DMS53 treated with DMSO at 0.1 percent for 48 hours (cell line): ENCODE results near the gene PPARGC1A.

Experiments used
- DNase-seq: peaks from one replicate; lab custom pipeline; 2025; ENCODE audit not compliant: unreplicated experiment; lab: John Stamatoyannopoulos, UW

PPARGC1A gene

DNA sequence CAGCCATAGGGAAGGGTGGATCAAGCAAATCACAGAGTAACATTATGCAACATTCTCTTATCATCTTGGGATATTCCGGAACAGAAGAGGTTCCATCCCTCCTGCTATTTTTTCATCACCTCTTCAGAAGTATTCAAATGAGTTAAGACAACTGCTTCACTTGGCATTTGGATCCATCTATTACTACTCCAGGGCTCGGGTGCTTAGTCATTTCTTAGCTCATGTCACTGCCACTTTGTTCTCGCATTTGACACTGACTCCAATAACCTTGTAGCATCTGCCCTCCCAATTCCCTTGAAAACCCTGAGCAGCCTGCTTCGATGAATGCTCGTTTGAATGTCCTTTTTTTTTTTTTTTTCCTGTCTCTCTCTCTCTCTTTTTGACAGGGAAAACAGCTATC, 114.9 kb downstream of the PPARGC1A start:
- DNase-seq = no peak

- DNase-seq = no peak
Measured at GRCh38 chr4:23773884-23774636, 115.8 kb downstream of the PPARGC1A start.

GRCh38 chr4:23770011-23770410, 119.8 kb downstream of the PPARGC1A start:
- no peak for DNase-seq

- DNase-seq = no peak
Measured at GRCh38 chr4:23769406-23769805, 120.4 kb downstream of the PPARGC1A start.

GRCh38 chr4:23768541-23768940, 121.3 kb downstream of the PPARGC1A start:
- DNase-seq = no peak

DNA sequence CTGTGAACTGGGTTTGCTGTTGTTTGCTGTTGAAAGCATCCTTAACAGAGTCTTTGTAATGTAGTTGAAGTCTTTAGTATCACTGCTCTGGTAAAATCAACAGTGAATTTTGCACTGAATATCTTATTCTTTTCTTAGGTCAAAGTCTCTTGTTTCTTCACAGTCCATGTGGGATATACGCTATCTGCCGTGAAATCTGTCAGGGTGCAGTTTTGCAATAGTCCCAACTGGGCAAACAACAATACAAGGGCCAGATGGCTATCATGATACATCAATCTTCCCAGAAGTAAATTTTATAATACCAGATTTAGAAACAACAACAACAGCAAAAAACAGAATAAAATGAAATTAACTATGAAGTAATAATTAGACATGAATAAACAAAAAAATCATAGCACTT, 123.5 kb downstream of the PPARGC1A start:
- DNase-seq = no peak

- no peak for DNase-seq
Measured at GRCh38 chr4:23763559-23763958, 126.3 kb downstream of the PPARGC1A start.

DNA sequence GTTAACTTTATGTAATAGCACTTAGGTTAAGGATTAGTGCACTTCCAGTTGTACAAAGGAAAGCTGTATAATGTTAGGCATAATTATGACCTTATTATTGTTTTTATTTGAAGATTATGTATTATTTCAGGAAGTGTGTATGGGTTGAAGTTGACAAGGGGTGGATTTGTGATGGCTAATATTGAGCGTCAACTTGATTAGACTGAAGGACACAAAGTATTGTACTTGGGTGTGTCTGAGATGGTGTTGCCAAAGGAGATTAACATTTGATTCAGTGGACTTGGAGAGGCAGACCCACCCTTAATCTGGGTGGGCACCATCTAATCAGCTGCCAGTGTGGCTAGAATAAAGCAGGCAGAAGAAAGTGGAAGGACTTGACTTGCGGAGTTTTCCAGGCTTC, 127.3 kb downstream of the PPARGC1A start:
- no peak for DNase-seq

- DNase-seq = no peak
Measured at GRCh38 chr4:23759066-23759465, 130.8 kb downstream of the PPARGC1A start.

GRCh38 chr4:23754688-23755087, 135.2 kb downstream of the PPARGC1A start:
- DNase-seq = no peak

DNA sequence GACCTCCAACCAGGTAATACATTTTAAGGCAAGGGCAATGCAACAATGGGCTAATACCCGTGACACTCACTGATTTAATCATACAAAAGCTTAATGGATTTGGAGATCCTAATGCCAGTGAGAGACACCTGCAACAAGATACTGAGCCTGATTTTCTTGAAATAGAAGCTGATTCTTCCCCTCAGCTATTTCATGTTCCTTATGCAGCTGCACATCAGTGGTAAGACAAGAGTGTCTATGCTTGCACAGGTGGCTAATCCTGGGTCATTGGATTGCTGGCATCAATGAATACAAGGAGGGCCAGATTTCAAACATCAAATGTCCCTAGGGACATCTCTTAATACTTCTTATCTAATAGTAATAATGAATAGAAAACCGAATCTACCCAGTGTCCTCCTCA, 139.7 kb downstream of the PPARGC1A start:
- no peak for DNase-seq

GRCh38 chr4:23747281-23747735, 142.5 kb downstream of the PPARGC1A start:
- no peak for DNase-seq

GRCh38 chr4:23746672-23747071, 143.2 kb downstream of the PPARGC1A start:
- DNase-seq = no peak

DNA sequence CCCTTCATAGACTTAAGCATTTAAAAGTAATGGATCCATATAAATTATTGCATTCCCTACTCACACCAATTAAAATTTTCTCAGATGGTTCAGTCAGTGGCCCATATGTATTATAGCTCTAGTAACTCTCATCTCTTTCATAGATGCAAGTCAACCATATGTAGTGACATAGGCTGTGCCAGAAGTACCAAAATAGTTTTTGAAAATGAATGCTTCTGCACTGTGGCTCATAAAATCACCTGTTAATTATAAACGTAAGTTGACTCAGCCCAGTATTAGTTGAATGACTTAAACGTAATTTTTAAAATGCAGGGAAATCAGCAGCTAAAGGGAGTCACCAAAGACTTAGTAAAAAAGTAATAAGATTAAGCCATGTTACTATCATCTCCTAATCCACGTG, 143.8 kb downstream of the PPARGC1A start:
- DNase-seq = no peak

DNA sequence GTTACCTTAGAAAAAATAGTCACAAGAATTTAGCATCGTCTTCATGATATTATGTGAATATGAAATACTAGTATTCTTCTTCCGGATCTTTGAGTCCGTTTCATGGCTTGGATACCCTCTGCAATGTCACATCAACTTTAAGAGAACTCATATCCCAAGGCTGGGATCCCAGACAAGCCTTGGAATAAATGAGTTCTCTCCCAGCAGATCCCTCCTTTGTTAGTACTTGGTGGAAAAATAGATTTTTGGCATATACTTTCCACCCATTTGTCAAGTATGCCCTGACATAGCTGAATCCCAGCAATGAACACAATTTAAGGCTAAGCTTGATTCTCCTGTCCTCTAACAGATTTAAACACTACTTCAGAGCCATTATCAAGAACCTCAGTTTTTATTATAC, 144.5 kb downstream of the PPARGC1A start:
- DNase-seq = no peak
